OCI-LY3 (cell line): ENCODE results near the gene PTPN6.

ENCODE experiments used
- H2AFZ ChIP-seq: fragments of 200-600, 300-600 bp; shearing (Covaris generic); 2 replicates; pipeline ENCODE4 v1.6.0; 2014; ENCODE audit warnings: antibody characterized with exemption, low read depth, low read length
- H3K27ac ChIP-seq: fragments of 200-600, 300-600 bp; sonication (generic); 2 replicates; pipeline ENCODE4 v1.5.1; 2014; ENCODE audit warnings: mild to moderate bottlenecking, low read length, moderate library complexity, mixed read lengths
- H3K27me3 ChIP-seq: fragments of 200-600, 300-600 bp; sonication (generic); 2 replicates; pipeline ENCODE4 v1.6.1; 2014; ENCODE audit warnings: low read depth, low read length, mixed read lengths
- H3K36me3 ChIP-seq: fragments of 200-600, 300-600 bp; sonication (generic); replicated peaks from 2 replicates; pipeline ENCODE3; 2014; ENCODE audit warnings: low read depth, low read length, mixed read lengths
- H3K4me1 ChIP-seq: fragments of 300-600, 200-600 bp; sonication (generic); 2 replicates; pipeline ENCODE4 v1.6.1; 2014; ENCODE audit warnings: low read length, mixed read lengths
- H3K4me2 ChIP-seq: fragments of 200-600, 300-600 bp; sonication (generic); 2 replicates; pipeline ENCODE4 v1.6.1; 2014; ENCODE audit warnings: low read length, mixed read lengths
- H3K4me3 ChIP-seq: fragments of 300-600, 200-600 bp; sonication (generic); 2 replicates; pipeline ENCODE4 v1.5.1; 2014; ENCODE audit warnings: antibody characterized with exemption, mild to moderate bottlenecking, low read length, moderate library complexity
- H3K79me2 ChIP-seq: fragments of 300-600, 200-600 bp; shearing (Covaris generic); 2 replicates; pipeline ENCODE4 v1.6.1; 2014; ENCODE audit warnings: mild to moderate bottlenecking, low read length, mixed read lengths
- H3K9ac ChIP-seq: fragments of 300-600, 200-600 bp; shearing (Covaris generic); 2 replicates; pipeline ENCODE4 v1.6.0; 2014; ENCODE audit warnings: mild to moderate bottlenecking, low read length, moderate library complexity
- H3K9me3 ChIP-seq: fragments of 200-600, 300-600 bp; shearing (Covaris generic); 2 replicates; pipeline ENCODE4 v1.6.1; 2014; ENCODE audit warnings: low read length, mixed read lengths; ENCODE audit not compliant: insufficient read depth
- H4K20me1 ChIP-seq: fragments of 200-600, 300-600 bp; sonication (generic); 2 replicates; pipeline ENCODE4 v1.6.1; 2016; ENCODE audit warnings: low read length, mixed read lengths; ENCODE audit not compliant: insufficient read depth
- CTCF ChIP-seq: fragments of 200-600, 300-600 bp; sonication (generic); IDR thresholded peaks from 2 replicates; pipeline ENCODE4 v1.5.1; 2014; ENCODE audit warnings: antibody characterized with exemption, low read length, low read depth
- EZH2phosphoT487 ChIP-seq: fragments of 200-600 bp; shearing (Covaris generic); IDR thresholded peaks from 2 replicates; pipeline ENCODE4 v1.6.1; 2018; ENCODE audit warnings: antibody characterized with exemption, mixed run types, low read depth

PTPN6 gene

DNA sequence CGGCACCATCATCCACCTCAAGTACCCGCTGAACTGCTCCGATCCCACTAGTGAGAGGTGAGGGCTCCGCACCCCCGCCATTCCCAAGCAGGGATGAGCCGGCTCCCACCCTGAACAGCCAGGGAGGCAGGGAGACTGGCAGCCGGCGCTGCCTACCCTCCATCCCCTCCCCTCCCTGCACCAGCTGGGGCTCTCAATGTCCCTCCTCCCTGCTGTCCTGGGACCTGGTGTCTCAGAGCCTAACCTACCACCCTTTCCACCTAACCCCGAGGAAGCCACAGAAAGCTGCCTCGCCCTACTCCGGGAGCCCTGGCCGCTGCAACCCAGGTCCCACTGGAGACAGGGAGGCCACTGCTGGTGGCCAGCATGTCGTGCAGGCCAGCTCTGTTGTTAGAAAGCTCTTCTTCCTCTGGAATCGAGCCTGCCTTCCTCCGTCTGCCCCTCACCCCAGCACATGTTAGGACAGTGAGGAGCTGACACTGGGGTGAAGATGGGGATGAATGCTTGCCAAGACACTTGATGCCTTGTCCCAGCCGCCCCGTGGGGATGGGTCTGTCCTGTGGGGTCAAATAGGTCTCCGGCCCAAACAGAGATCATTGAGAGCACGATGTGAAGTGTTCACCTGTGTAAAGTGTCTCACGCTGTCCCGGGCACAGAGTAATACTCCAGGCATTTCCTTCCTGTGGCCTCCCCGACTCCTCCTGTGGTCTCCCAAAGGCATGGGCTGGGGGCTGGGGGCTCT, 1.1 kb downstream of the PTPN6 start:
- TF ChIP-seq CTCF (no peak), EZH2phosphoT487 (no peak)
- H3K27me3 ChIP-seq: no peaks in the 10 kb centered on the region
- H3K4me3 ChIP-seq: peak overlapping the region; percentile 84
- H2AFZ ChIP-seq: no peak overlapping the region
- H3K4me2 ChIP-seq: peak overlapping the region; percentile 94
- H3K36me3 ChIP-seq: peaks cover 11% of the 10 kb centered on the region
- H3K27ac ChIP-seq: peak overlapping the region; percentile 59
- peaks cover 4% of the 10 kb centered on the region; the same call in 1 of the 2 replicates for H4K20me1 ChIP-seq
- H3K4me1 ChIP-seq: peaks cover 42% of the 10 kb centered on the region
- H3K9me3 ChIP-seq: no peaks in the 10 kb centered on the region
- H3K9ac ChIP-seq: peak overlapping the region; percentile 87
- H3K79me2 ChIP-seq: peaks cover 14% of the 10 kb centered on the region

DNA sequence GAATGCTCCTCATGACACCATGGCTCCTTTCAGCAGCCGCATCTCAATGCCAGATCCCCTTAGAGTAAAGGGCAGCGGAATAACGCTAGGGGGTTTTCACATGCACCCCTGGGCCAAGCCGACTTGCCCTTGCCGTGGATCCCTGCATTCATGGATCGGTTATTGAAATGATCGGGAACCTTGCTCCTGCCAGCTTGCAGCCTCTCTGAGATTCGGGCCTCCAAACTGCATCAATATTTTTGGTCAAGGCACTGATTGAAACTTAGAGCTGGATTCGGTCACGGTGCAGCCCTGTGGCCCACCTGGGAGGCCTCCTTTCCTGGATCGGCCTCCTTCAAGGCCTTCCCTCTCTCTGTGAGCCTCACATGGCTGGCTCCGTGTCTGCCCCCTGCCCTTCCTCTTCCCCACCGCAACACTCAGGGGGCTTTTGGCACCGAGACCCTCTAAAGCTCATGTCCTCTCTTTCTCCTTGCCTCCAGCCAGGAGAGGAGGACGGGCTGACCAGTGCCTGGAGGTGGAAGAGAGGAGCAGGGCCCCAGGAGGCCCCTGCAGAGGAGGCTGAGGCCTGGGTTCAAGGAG, 1.8 kb downstream of the PTPN6 start:
- no peak overlapping the region for H2AFZ ChIP-seq

GRCh38 chr12:6953442-6954315, 2.5 kb downstream of the PTPN6 start:
- peaks cover 19% of the 10 kb centered on the region for H3K36me3 ChIP-seq
- H3K4me2 ChIP-seq: peak overlapping the region; percentile 94
- H3K27ac ChIP-seq: peak overlapping the region; percentile 58
- H2AFZ ChIP-seq: no peak overlapping the region
- peaks cover 4% of the 10 kb centered on the region; the same call in 1 of the 2 replicates for H4K20me1 ChIP-seq
- H3K4me1 ChIP-seq: peaks cover 52% of the 10 kb centered on the region
- no peaks in the 10 kb centered on the region for H3K27me3 ChIP-seq
- peak overlapping the region; percentile 87 for H3K9ac ChIP-seq
- H3K9me3 ChIP-seq: no peaks in the 10 kb centered on the region
- H3K4me3 ChIP-seq: peak overlapping the region; percentile 84
- TF ChIP-seq EZH2phosphoT487 (no peak), CTCF (no peak)
- peaks cover 14% of the 10 kb centered on the region for H3K79me2 ChIP-seq

More for the DNA sequence above, 1.8 kb downstream of the PTPN6 start:
- Histone ChIP-seq H3K4me3 (peak overlapping the region; percentile 84), H3K4me1 (peaks cover 44% of the 10 kb centered on the region), H3K9ac (peak overlapping the region; percentile 87), H3K9me3 (no peaks in the 10 kb centered on the region), H3K27me3 (no peaks in the 10 kb centered on the region), H3K79me2 (peaks cover 14% of the 10 kb centered on the region), H3K27ac (peak overlapping the region; percentile 59), H4K20me1 (peaks cover 4% of the 10 kb centered on the region; the same call in 1 of the 2 replicates), H3K4me2 (peak overlapping the region; percentile 94), H3K36me3 (peaks cover 16% of the 10 kb centered on the region)
- TF ChIP-seq CTCF (no peak), EZH2phosphoT487 (no peak)
